GM18951 (cell line): ENCODE results near the gene SERGEF.

ENCODE experiments used
- POLR2A ChIP-seq: IDR thresholded peaks from 4 replicates; pipeline ENCODE4 v1.6.1; 2011; ENCODE audit warnings: mild to moderate bottlenecking; ENCODE audit not compliant: insufficient read length, insufficient read depth; ENCODE audit errors: extremely low read depth
- in situ Hi-C: fragments of 300-500 bp; cut with MboI; formaldehyde crosslinking; loops from one replicate; pipeline ENCODE4 v1.12.0; 2022; ENCODE audit warnings: low sequenced_read_pairs, mixed read lengths, inconsistent platforms; ENCODE audit not compliant: unreplicated experiment

SERGEF gene

DNA sequence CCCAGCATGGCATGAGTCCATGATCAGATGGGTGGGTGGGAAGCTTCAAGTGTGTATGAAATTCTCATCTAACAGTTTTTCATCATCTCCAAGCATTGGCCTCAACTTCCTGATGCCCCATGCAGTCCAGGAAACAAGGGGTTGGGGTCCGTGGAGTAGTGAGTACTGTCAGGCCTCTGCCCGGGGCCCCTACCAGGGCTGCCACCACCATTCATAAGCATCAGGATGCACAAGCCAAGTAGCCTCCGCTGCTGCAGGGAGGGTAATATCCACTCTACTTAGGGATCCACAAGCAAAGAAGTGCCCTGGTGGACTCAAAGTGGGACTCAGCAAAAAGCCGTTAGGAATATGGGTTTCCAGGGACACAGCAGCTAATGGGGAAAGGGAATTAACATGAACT, 229.0 kb downstream of the SERGEF start:
- no peak for TF ChIP-seq POLR2A
- in situ Hi-C loops = no loop called here

DNA sequence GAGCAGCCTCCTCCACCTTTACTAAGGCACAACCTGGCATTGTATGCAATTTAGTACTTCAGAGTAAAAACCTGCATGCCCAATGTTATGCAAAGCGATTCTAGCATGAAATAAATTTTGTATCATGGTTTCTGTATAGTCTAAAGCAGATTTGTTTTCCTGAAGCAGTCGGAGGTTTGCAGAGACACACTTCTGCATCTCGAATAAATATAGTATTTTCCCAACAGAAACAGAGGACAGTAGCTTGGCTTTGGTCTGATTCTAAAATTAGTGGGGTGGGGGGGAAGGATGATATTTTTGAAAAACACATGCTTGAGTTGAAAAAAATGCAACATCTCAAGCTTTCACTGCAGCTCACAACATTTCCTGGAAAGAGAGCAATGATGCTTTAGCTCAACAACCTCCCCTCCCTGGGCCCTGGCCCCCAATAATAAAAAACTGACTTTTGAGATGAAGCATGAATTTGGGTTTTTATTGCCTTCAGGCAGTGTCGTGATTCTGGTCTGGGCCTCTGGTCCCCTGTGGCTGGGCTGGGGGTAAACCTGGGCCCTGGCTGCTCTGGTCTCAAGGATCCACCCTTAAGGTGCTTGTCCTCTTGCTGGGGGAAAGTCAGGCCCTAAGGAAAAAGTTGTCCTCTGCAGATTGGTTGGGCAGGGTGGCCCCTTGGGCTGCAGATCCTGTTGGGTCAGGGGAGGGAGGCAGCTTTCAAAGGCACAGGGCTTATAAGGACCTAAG, 230.1 kb downstream of the SERGEF start:
- in situ Hi-C loops = no loop called here
- no peak for TF ChIP-seq POLR2A

GRCh38 chr11:17782145-17782544, 230.7 kb downstream of the SERGEF start:
- no peak for TF ChIP-seq POLR2A
- in situ Hi-C loops = no loop called here

- no peak for TF ChIP-seq POLR2A
Observed at GRCh38 chr11:17781626-17782025, 231.2 kb downstream of the SERGEF start.

GRCh38 chr11:17781221-17781620, 231.6 kb downstream of the SERGEF start:
- in situ Hi-C loops = no loop called here
- TF ChIP-seq POLR2A = no peak

More at GRCh38 chr11:17781626-17782025, 231.2 kb downstream of the SERGEF start:
- in situ Hi-C loops = no loop called here

GRCh38 chr11:17780668-17781067, 232.2 kb downstream of the SERGEF start:
- no peak for TF ChIP-seq POLR2A
- in situ Hi-C loops = no loop called here

GRCh38 chr11:17779861-17780594, 232.8 kb downstream of the SERGEF start:
- in situ Hi-C loops = no loop called here
- no peak for TF ChIP-seq POLR2A

GRCh38 chr11:17778956-17779860, 233.6 kb downstream of the SERGEF start:
- TF ChIP-seq POLR2A = no peak
- in situ Hi-C loops = no loop called here

DNA sequence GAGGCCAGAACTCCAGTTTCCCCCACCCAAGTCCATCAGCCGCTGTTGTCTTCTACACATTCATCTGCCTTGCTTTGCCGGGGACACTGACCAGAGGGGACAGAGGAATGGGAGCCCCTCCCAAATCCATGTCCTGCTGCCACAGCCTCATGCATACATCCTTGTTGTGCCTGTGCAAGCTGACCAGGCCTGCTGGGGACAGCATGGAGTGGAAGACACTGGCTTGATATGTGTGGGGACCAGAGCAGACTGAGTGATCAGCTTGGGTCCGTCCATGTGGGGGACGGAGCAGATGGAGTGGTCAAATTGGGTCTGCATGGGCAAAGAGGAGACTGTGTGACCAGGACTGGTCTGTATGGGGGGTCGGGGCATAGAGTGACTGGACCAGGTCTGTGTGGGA, 234.5 kb downstream of the SERGEF start:
- in situ Hi-C loops = no loop called here
- TF ChIP-seq POLR2A = no peak

DNA sequence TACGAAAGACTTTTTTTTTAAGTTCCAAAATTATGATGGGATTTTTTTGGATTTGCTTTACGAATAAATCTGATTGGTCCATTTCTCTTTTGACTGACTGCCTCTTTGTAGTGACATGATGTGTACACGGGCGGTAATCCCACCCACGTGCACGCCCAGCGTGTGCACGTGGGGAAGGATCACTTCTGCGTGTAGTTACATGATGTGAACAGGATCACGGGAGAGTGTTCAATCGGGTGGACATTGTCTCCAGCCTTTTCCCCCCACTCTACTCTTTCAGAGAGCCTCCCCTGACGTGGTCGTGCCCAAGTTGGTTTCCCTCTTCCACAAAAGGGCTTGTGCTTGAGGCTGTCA, 235.1 kb downstream of the SERGEF start:
- in situ Hi-C loops = no loop called here
- no peak for TF ChIP-seq POLR2A

- in situ Hi-C loops = no loop called here
- no peak for TF ChIP-seq POLR2A
Observed at GRCh38 chr11:17777086-17777737, 235.6 kb downstream of the SERGEF start.

- TF ChIP-seq POLR2A = no peak
- in situ Hi-C loops = no loop called here
Observed at GRCh38 chr11:17776212-17776875, 236.5 kb downstream of the SERGEF start.
